ENCODE data around the gene SAXO1.
"Not testable (repeated sequence)": the region's sequence is repeated elsewhere in the genome, so short reads cannot be mapped to it uniquely, and the experiment has no call there.

SAXO1 gene

GRCh38 chr9:18936094-18936871 is 96.7 kb downstream of the SAXO1 start:
- no peaks in the 10 kb centered on the region for H3K36me3 Mint-ChIP-seq (ENCODE audit: low read depth)
- no peak for TF ChIP-seq CTCF (IDR thresholded peaks at IDR 0.05; ENCODE audit: unreplicated experiment in 3 of 3)
- peaks cover 8% of the 10 kb centered on the region for H3K27me3 Mint-ChIP-seq (ENCODE audit: low read depth)
- no peak overlapping the region for H3K4me3 Mint-ChIP-seq
- no peaks in the 10 kb centered on the region for H3K4me1 Mint-ChIP-seq
- H3K27ac Mint-ChIP-seq: no peak overlapping the region
- peaks cover 9% of the 10 kb centered on the region for H3K9me3 Mint-ChIP-seq

GRCh38 chr9:18935541-18935940 is 97.5 kb downstream of the SAXO1 start:
- H3K9me3 Mint-ChIP-seq: peaks cover 9% of the 10 kb centered on the region
- peak overlapping the region in 1 of 3 experiments; percentile 24 for H3K27ac Mint-ChIP-seq
- H3K27me3 Mint-ChIP-seq (ENCODE audit: low read depth): peaks cover 8% of the 10 kb centered on the region
- no peak for TF ChIP-seq CTCF (IDR thresholded peaks at IDR 0.05; ENCODE audit: unreplicated experiment in 3 of 3)
- H3K4me1 Mint-ChIP-seq: no peaks in the 10 kb centered on the region
- no peak overlapping the region for H3K4me3 Mint-ChIP-seq
- no peaks in the 10 kb centered on the region for H3K36me3 Mint-ChIP-seq (ENCODE audit: low read depth)

- H3K36me3 Mint-ChIP-seq (ENCODE audit: low read depth); H3K4me1 Mint-ChIP-seq; H3K9me3 Mint-ChIP-seq; H3K4me3 Mint-ChIP-seq; H3K27ac Mint-ChIP-seq; H3K27me3 Mint-ChIP-seq (ENCODE audit: low read depth): not testable (repeated sequence)
Observed at GRCh38 chr9:18930611-18931010, 102.4 kb downstream of the SAXO1 start.

GRCh38 chr9:18928711-18929110 is 104.3 kb downstream of the SAXO1 start:
- Mint-ChIP-seq H3K4me3 (no peak overlapping the region), H3K27me3 (ENCODE audit: low read depth) (no peaks in the 10 kb centered on the region), H3K36me3 (ENCODE audit: low read depth) (no peaks in the 10 kb centered on the region), H3K9me3 (peaks cover 2% of the 10 kb centered on the region), H3K27ac (no peak overlapping the region), H3K4me1 (peaks cover 4% of the 10 kb centered on the region)
- TF ChIP-seq CTCF (IDR thresholded peaks at IDR 0.05; ENCODE audit: unreplicated experiment in 3 of 3): no peak

GRCh38 chr9:18926513-18926912 is 106.5 kb downstream of the SAXO1 start:
- H3K9me3 Mint-ChIP-seq: no peaks in the 10 kb centered on the region

GRCh38 chr9:18925880-18926279 is 107.1 kb downstream of the SAXO1 start:
- no peaks in the 10 kb centered on the region for H3K9me3 Mint-ChIP-seq
- peaks cover 20% of the 10 kb centered on the region for H3K4me1 Mint-ChIP-seq
- H3K4me3 Mint-ChIP-seq: no peak overlapping the region
- H3K27me3 Mint-ChIP-seq (ENCODE audit: low read depth): peaks cover 4% of the 10 kb centered on the region
- H3K36me3 Mint-ChIP-seq (ENCODE audit: low read depth): no peaks in the 10 kb centered on the region
- no peak overlapping the region for H3K27ac Mint-ChIP-seq
- no peak for TF ChIP-seq CTCF (IDR thresholded peaks at IDR 0.05; ENCODE audit: unreplicated experiment in 3 of 3)

More at GRCh38 chr9:18926513-18926912, 106.5 kb downstream of the SAXO1 start:
- Mint-ChIP-seq H3K27me3 (ENCODE audit: low read depth) (peaks cover 4% of the 10 kb centered on the region), H3K27ac (no peak overlapping the region), H3K4me3 (no peak overlapping the region), H3K4me1 (peaks cover 15% of the 10 kb centered on the region), H3K36me3 (ENCODE audit: low read depth) (no peaks in the 10 kb centered on the region)
- no peak for TF ChIP-seq CTCF (IDR thresholded peaks at IDR 0.05; ENCODE audit: unreplicated experiment in 3 of 3)
